Measurements from ENCODE around the gene PIGQ.

PIGQ gene

GRCh38 chr16:572865-573650 lies 3.3 kb downstream of the PIGQ start:
- DNase-seq, result no peak

GRCh38 chr16:574021-574760 lies 4.4 kb downstream of the PIGQ start:
- DNase-seq, result no peak

- no peak for DNase-seq
Observed at GRCh38 chr16:575354-576196, 5.8 kb downstream of the PIGQ start.

GRCh38 chr16:576197-576822 lies 6.5 kb downstream of the PIGQ start:
- no peak for DNase-seq

- no peak for DNase-seq
Observed at GRCh38 chr16:576823-577201, 7.0 kb downstream of the PIGQ start.

- DNase-seq, result no peak
Observed at GRCh38 chr16:577796-578195, 8.0 kb downstream of the PIGQ start.

- no peak for DNase-seq
Observed at GRCh38 chr16:578232-578869, 8.6 kb downstream of the PIGQ start.

GRCh38 chr16:578870-579405 lies 9.2 kb downstream of the PIGQ start:
- peak; percentile 74 to 75 for DNase-seq

DNA sequence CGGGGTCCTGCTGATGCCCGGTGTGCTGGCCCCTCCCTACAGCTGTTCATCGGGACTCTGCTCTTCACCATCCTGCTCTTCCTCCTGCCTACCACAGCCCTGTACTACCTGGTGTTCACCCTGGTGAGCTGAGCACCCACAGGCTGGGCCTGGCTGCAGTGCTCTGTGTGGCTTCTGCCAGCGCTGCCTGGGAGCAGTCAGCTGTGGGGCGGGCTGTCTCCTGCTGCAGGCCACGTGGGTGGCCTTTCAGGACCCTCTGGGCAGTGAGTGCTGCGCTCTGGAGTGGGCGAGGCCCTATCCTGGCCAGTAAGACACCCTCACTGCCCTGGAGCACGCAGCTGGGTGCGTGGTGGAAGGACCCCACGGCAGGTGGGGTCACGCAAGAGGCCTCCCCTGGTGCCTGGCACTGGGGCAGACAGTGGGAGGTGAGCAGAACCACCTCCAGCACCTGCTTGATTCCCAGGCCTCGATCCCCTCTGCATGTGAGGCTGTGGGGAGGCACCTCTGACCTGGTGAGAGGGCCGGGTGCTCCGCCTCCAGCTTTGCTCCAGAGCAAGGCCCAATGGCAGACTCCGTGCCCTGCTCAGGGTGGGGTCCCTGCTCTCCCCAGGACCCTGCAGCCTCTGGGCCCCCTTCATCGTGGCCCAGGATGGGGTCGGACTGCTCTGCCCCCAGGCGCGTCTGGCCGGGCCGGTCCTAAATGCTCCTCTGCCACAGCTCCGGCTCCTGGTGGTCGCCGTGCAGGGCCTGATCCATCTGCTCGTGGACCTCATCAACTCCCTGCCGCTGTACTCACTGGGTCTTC lies 10.6 kb downstream of the PIGQ start:
- no peak for DNase-seq

- no peak for DNase-seq
Observed at GRCh38 chr16:580946-581498, 11.3 kb downstream of the PIGQ start.

DNA sequence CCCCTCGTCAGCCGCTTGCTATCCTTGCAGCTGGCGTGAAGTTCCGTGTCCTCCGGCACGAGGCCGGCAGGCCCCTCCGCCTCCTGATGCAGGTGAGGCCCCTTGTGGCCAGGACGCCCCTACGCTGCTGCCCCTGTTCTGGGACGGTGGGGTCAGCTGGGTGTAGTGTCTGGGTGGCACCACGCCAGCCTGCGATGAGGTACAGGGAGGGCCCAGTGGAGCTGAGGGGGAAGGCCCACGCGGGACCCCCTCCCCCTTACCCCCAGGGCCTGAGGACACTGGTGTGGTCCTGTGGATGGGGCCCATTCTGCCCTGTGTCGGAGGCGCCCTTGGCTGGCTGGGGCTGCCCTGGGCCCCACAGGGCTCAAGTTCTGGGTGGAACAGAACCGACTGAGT lies 12.4 kb downstream of the PIGQ start:
- no peak for DNase-seq

DNA sequence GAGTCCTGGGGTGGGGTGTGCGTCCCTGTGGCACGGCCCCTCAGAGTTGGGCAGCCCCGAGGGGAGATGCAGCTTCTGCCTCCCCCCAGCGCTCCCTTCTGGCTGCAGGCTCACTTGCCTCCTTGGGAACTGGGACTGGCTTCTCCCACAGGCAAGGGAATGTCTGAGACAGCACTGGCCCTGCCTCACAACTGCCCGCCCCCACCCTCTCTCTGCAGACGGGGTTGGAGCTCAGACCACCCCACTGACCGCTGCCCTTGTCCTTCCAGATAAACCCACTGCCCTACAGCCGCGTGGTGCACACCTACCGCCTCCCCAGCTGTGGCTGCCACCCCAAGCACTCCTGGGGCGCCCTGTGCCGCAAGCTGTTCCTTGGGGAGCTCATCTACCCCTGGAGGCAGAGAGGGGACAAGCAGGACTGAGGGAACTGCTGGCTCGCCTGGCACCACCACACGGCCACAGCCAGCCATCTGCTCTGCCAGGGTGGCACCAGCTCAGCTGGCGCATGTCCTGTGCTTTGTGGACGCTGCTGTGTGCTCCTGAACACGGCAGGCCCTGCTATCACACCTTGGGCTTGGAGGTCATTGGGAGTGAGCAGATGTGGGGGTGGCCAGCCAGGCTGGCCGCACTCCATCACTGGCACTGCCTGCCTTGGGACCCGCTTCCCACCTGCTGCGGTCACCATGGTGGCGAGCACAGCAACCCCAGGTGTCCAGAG lies 13.0 kb downstream of the PIGQ start:
- no peak for DNase-seq

DNA sequence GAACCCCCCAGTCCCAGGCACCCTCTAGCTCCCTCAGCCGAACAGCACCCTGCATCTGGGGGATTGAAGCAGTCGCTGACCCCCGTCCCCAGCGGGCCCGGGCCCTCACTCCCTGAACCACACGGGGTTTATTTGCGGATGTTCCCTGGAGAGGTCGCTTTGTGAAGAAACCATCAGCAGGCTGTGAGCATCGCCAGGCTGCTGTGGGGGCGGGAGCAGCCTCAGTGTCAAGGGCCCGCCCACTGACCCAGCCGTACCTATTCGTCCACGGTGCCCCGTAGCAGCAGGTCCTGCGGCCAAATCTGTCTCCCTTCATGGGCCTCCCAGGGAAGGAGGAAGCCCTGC lies 13.7 kb downstream of the PIGQ start:
- no peak for DNase-seq

GRCh38 chr16:583815-584591 lies 14.2 kb downstream of the PIGQ start:
- no peak for DNase-seq

GRCh38 chr16:585351-585750 lies 15.6 kb downstream of the PIGQ start:
- DNase-seq, result no peak

DNA sequence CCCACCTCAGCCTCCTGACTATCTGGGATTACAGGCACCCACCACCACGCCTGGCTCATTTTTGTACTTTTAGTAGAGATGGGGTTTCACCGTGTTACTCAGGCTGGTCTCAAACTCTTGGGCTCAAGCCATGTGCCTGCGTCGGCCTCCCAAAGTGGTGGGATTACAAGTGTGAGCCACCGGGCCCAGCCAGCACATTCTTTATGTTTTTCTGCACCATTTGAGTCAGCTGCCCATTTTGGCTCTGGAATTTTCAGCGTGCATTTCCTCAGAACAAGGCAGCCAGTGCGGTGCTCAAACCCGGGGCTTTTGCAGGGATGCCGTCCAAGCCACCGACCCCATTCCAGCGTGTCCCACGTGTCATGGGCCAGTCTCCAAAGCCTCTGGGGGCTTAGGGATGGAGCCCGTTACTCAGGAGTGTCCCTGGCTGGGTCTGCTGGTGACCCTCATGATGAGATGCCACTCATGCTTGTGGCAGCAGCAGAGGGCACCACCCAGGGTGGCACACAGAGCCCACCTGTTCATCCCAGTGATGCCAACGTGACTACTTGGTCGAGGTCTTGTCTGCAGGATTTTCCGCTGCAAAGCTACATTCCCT lies 16.4 kb downstream of the PIGQ start:
- DNase-seq, result no peak

GRCh38 chr16:586645-587590 lies 17.1 kb downstream of the PIGQ start:
- no peak for DNase-seq

- peak; percentile 56 to 72 for DNase-seq
Observed at GRCh38 chr16:588639-588888, 18.8 kb downstream of the PIGQ start.
